Esophagus muscularis mucosa (tissue), 4 donors: Measurements from ENCODE around the gene OSBPL9.

ENCODE experiments used
- EP300 ChIP-seq: sonication (generic); formaldehyde crosslinking; IDR thresholded peaks from one replicate; pipeline ENCODE4 v1.6.1; 2017; ENCODE audit warnings: antibody characterized with exemption
- POLR2A ChIP-seq: fragments of 450-650 bp; IDR thresholded peaks from one replicate; pipeline ENCODE4 v1.6.1; 2017; ENCODE audit warnings: antibody characterized with exemption, moderate library complexity, mild to moderate bottlenecking, low read depth
- TF ChIP-seq, protein P1 (sequence below), 3 experiments: fragments of 200-600 bp in 2 of 3; fragments of 450-650 bp in 1 of 3; sonication (generic) in 2 of 3; IDR thresholded peaks; one replicate each; pipeline ENCODE4 v1.5.1; 2017 to 2019; ENCODE audit warnings: antibody characterized with exemption in 3 of 3, mild to moderate bottlenecking in 2 of 3, moderate library complexity in 1 of 3

GRCh38 chr1:51621161-51621560 is 4.3 kb downstream of the OSBPL9 start:
- TF ChIP-seq, protein P1, sequence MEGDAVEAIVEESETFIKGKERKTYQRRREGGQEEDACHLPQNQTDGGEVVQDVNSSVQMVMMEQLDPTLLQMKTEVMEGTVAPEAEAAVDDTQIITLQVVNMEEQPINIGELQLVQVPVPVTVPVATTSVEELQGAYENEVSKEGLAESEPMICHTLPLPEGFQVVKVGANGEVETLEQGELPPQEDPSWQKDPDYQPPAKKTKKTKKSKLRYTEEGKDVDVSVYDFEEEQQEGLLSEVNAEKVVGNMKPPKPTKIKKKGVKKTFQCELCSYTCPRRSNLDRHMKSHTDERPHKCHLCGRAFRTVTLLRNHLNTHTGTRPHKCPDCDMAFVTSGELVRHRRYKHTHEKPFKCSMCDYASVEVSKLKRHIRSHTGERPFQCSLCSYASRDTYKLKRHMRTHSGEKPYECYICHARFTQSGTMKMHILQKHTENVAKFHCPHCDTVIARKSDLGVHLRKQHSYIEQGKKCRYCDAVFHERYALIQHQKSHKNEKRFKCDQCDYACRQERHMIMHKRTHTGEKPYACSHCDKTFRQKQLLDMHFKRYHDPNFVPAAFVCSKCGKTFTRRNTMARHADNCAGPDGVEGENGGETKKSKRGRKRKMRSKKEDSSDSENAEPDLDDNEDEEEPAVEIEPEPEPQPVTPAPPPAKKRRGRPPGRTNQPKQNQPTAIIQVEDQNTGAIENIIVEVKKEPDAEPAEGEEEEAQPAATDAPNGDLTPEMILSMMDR (IDR thresholded peaks at IDR 0.05): no peak
- TF ChIP-seq POLR2A: no peak
- TF ChIP-seq EP300: no peak
